B cell (primary cell): ENCODE results near the gene RAPGEF5. TPM values are rescaled to one million over a fixed set of nuclear protein-coding genes. Genes with fewer than 3 reads are reported as not detected.

Experiments used
- ATAC-seq: fragments of 200-7000 bp; cut with Tn5 transposase; one replicate; pipeline ENCODE4 v1.10.0; 2021; ENCODE audit warnings: low read depth, mild to moderate bottlenecking, moderate number of reproducible peaks, moderate library complexity
- CTCF ChIA-PET: fragments of 350-600 bp; sonication (Branson Sonifier 250); formaldehyde crosslinking; loops from one replicate; lab custom pipeline; 2021; ENCODE audit warnings: antibody characterized with exemption, inconsistent platforms; lab: Charles Lee
- POLR2A ChIA-PET: fragments of 350-600 bp; sonication (Branson Sonifier 250); formaldehyde crosslinking; loops from one replicate; lab custom pipeline; 2021; ENCODE audit warnings: antibody characterized with exemption; lab: Charles Lee
- DNase-seq: peaks from one replicate; pipeline ENCODE4 v3.0.0; 2013
- H2AFZ ChIP-seq: 2 replicates; pipeline ENCODE4 v1.6.1; 2012; ENCODE audit warnings: mild to moderate bottlenecking, low read depth, low read length; ENCODE audit not compliant: insufficient read depth, poor library complexity, severe bottlenecking
- H3K27ac ChIP-seq, 2 donors: 1 replicate in 1 of 2; 2 replicates in 1 of 2; pipeline ENCODE4 v1.5.1; 2012 to 2013; ENCODE audit warnings: low read length in 2 of 2, mild to moderate bottlenecking in 2 of 2, moderate library complexity in 1 of 2
- H3K27me3 ChIP-seq, 4 experiments: fragments of 200-600 bp in 1 of 4; sonication (generic) in 1 of 4; replicated peaks in 1 of 4; 1 replicate in 2 of 4; 2 replicates in 2 of 4; pipeline versions ENCODE4 v1.6.1 to v1.7.0; 2013 to 2016; ENCODE audit warnings: low read length in 3 of 4, mild to moderate bottlenecking in 2 of 4, mixed read lengths in 1 of 4, moderate library complexity in 1 of 4; ENCODE audit not compliant: insufficient read depth in 4 of 4, control insufficient read depth in 3 of 4; ENCODE audit errors: control extremely low read depth in 1 of 4
- H3K36me3 ChIP-seq, 2 experiments: replicated peaks in 1 of 2; 1 replicate in 1 of 2; 2 replicates in 1 of 2; pipeline versions ENCODE4 v1.6.1 to v1.7.1; 2013; ENCODE audit warnings: low read length in 1 of 2; ENCODE audit not compliant: insufficient read depth in 2 of 2, control insufficient read depth in 1 of 2; ENCODE audit errors: control extremely low read depth in 1 of 2, extremely low read depth in 1 of 2
- H3K4me1 ChIP-seq, 2 donors: fragments of 200-600 bp in 1 of 2; sonication (generic) in 1 of 2; 1 replicate in 1 of 2; 2 replicates in 1 of 2; pipeline versions ENCODE4 v1.5.1 to v1.6.1; 2013 to 2017; ENCODE audit warnings: low read length in 2 of 2; ENCODE audit not compliant: control insufficient read depth in 2 of 2, insufficient read depth in 2 of 2
- H3K4me2 ChIP-seq: replicated peaks from 2 replicates; pipeline ENCODE3; 2012; ENCODE audit warnings: mild to moderate bottlenecking, low read depth, low read length; ENCODE audit not compliant: poor library complexity, severe bottlenecking
- H3K4me3 ChIP-seq, 5 experiments: fragments of 200-600 bp in 1 of 5; sonication (generic) in 1 of 5; 1 replicate in 3 of 5; 2 replicates in 2 of 5; pipeline versions ENCODE4 v1.5.1 to v1.7.0; 2011 to 2016; ENCODE audit warnings: low read length in 4 of 5, mild to moderate bottlenecking in 4 of 5, low read depth in 2 of 5, control low read depth in 1 of 5, moderate library complexity in 1 of 5; ENCODE audit not compliant: insufficient read depth in 1 of 5; ENCODE audit errors: control extremely low read depth in 1 of 5, extremely low read depth in 1 of 5
- H3K79me2 ChIP-seq: fragments of 200-600 bp; sonication (generic); one replicate; pipeline ENCODE4 v1.6.0; 2016; ENCODE audit warnings: low read length; ENCODE audit not compliant: control insufficient read depth, insufficient read depth
- H3K9ac ChIP-seq: fragments of 200-600 bp; sonication (generic); 2 replicates; pipeline ENCODE4 v1.6.1; 2017; ENCODE audit warnings: mild to moderate bottlenecking, low read length, moderate library complexity
- H3K9me3 ChIP-seq, 3 donors: one replicate each; pipeline versions ENCODE4 v1.6.1 to v1.7.1; 2013; ENCODE audit warnings: low read length in 2 of 3; ENCODE audit not compliant: control insufficient read depth in 2 of 3, insufficient read depth in 1 of 3; ENCODE audit errors: control extremely low read depth in 1 of 3
- H4K20me1 ChIP-seq: 2 replicates; pipeline ENCODE4 v1.6.0; 2012; ENCODE audit warnings: mild to moderate bottlenecking, low read length; ENCODE audit not compliant: insufficient read depth, control insufficient read depth, poor library complexity, severe bottlenecking
- H3K27ac Mint-ChIP-seq: one replicate; pipeline ENCODE4 v1.8.0; 2021; ENCODE audit warnings: mixed read lengths
- H3K27me3 Mint-ChIP-seq: one replicate; pipeline ENCODE4 v1.8.0; 2021; ENCODE audit warnings: mixed read lengths
- H3K4me1 Mint-ChIP-seq: one replicate; pipeline ENCODE4 v1.8.0; 2021; ENCODE audit warnings: mixed read lengths
- H3K4me3 Mint-ChIP-seq: one replicate; pipeline ENCODE4 v1.8.0; 2021; ENCODE audit warnings: mixed read lengths
- H3K9me3 Mint-ChIP-seq: one replicate; pipeline ENCODE4 v1.8.0; 2022; ENCODE audit warnings: mixed read lengths; ENCODE audit not compliant: insufficient read depth
- CTCF ChIP-seq: fragments of 200-600 bp; IDR thresholded peaks from one replicate; pipeline ENCODE4 v1.8.0; 2022; ENCODE audit warnings: antibody characterized with exemption, mild to moderate bottlenecking
- EZH2 ChIP-seq: IDR thresholded peaks from 2 replicates; pipeline ENCODE4 v1.6.1; 2012; ENCODE audit warnings: borderline replicate concordance, low read depth, mild to moderate bottlenecking, moderate library complexity, low read length; ENCODE audit not compliant: insufficient read depth, poor library complexity, severe bottlenecking
- WGBS: methylation state at CpG from one replicate; pipeline ENCODE4 v1.1.5; 2013; ENCODE audit warnings: missing lambda C conversion rate; ENCODE audit not compliant: insufficient coverage; 5-methylcytosine and 5-hydroxymethylcytosine counted together
- intact Hi-C: fragments of 100-400 bp; cut with micrococcal nuclease; formaldehyde crosslinking; loops from one replicate; pipeline ENCODE4 v1.10.0; 2022
- polyA plus RNA-seq: library from polyadenylated mRNA; depleted of rRNA; stranded (reverse); fragments of >200 nt; gene quantifications from 2 replicates; pipeline ENCODE4 v1.2.3, GENCODE V29; 2012
- total RNA-seq, 2 donors: library from RNA; stranded (reverse); fragments of 120-200 nt in 1 of 2; gene quantifications; 1 replicate in 1 of 2; 2 replicates in 1 of 2; pipeline versions ENCODE4 v1.2.3 to v1.2.4, GENCODE V29; 2013 to 2022

RAPGEF5 gene
- total and polyA plus RNA-seq, 2 donors (not counting 1 experiment from before 2014, with no cell fraction given): 1.5 to 37.6 TPM

- H3K9ac ChIP-seq: no peak overlapping the region
- H3K27me3 Mint-ChIP-seq: no peaks in the 10 kb centered on the region
- H3K27ac ChIP-seq: no peak overlapping the region
- H3K27me3 ChIP-seq: no peaks in the 10 kb centered on the region
- H2AFZ ChIP-seq: no peak overlapping the region
- peaks cover 9% of the 10 kb centered on the region for H3K4me1 Mint-ChIP-seq
- no peak overlapping the region for H3K27ac Mint-ChIP-seq
- H3K9me3 Mint-ChIP-seq: no peaks in the 10 kb centered on the region
- H3K4me3 ChIP-seq: no peak overlapping the region
- no peaks in the 10 kb centered on the region for H3K9me3 ChIP-seq
- DNase-seq (no peak), ATAC-seq (no peak)
- no peaks in the 10 kb centered on the region for H3K79me2 ChIP-seq
- H3K4me3 Mint-ChIP-seq: no peak overlapping the region
- no peak for TF ChIP-seq CTCF
- TF ChIP-seq EZH2: no peak
- ChIA-PET CTCF (interaction anchor here (1.2 kb wide), 1 partner anchor 36 kb away, joined by 3 read pairs; no protein-coding TSS in a partner anchor), POLR2A (no interaction called here)
- no peaks in the 10 kb centered on the region for H4K20me1 ChIP-seq
- intact Hi-C loops: no loop called here
- H3K4me1 ChIP-seq: no peaks in the 10 kb centered on the region
- H3K36me3 ChIP-seq: peaks cover 3 to 8% of the 10 kb centered on the region in 2 experiments
- WGBS: no CpG with 5 or more reads among the region's 3 CpGs
- H3K4me2 ChIP-seq: no peak overlapping the region
Observed at GRCh38 chr7:22307816-22308215, 49.1 kb downstream of the RAPGEF5 start.

DNA sequence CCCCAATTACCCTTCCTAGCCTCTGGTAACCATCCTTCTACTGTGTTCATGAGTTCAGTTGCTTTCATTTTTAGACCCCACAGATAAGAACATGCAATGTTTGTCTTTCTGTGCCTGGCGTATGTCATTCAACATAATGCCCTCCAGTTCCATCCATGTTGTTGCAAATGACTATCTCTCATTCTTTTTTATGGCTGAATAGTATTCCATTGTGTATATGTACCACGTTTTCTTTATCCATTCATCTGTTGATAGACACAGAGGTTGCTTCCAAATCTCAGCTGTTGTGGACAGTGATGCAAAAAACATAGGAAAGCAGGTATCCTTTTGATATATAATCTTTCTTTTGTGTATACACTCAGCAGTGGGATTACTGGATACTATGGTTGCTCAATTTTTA, 51.2 kb downstream of the RAPGEF5 start:
- intact Hi-C loops: no loop called here
- Histone ChIP-seq H3K36me3 (peaks cover 3 to 8% of the 10 kb centered on the region in 2 experiments), H3K9me3 (no peaks in the 10 kb centered on the region), H3K9ac (no peak overlapping the region), H3K79me2 (no peaks in the 10 kb centered on the region), H3K4me2 (no peak overlapping the region), H3K27ac (no peak overlapping the region), H3K4me1 (no peaks in the 10 kb centered on the region), H3K4me3 (no peak overlapping the region), H4K20me1 (no peaks in the 10 kb centered on the region), H3K27me3 (no peaks in the 10 kb centered on the region), H2AFZ (no peak overlapping the region)
- ChIA-PET CTCF (no interaction called here), POLR2A (no interaction called here)
- no peak for DNase-seq
- ATAC-seq: no peak
- TF ChIP-seq CTCF: no peak
- no peak for TF ChIP-seq EZH2
- no peak overlapping the region for H3K4me3 Mint-ChIP-seq
- no peak overlapping the region for H3K27ac Mint-ChIP-seq
- peaks cover 9% of the 10 kb centered on the region for H3K4me1 Mint-ChIP-seq
- H3K27me3 Mint-ChIP-seq: no peaks in the 10 kb centered on the region
- H3K9me3 Mint-ChIP-seq: no peaks in the 10 kb centered on the region
- WGBS: no CpG with 5 or more reads among the region's 2 CpGs
